AG04450 (cell line): ENCODE results near the gene TRAF3IP1. TPM values are rescaled to one million over a fixed set of nuclear protein-coding genes. Genes with fewer than 3 reads are reported as not detected.

ENCODE experiments used
- CTCF ChIA-PET: fragments of 300-600, 350-600 bp; formaldehyde crosslinking; extraction: SDS; loops from one replicate; lab custom pipeline; 2022; ENCODE audit warnings: antibody characterized with exemption, inconsistent platforms; lab: Charles Lee
- POLR2A ChIA-PET: fragments of 350-600 bp; formaldehyde crosslinking; extraction: SDS; loops from one replicate; lab custom pipeline; 2021; ENCODE audit warnings: antibody characterized with exemption, inconsistent platforms; lab: Yijun Ruan, JAX
- DNase-seq: peaks from one replicate; pipeline ENCODE4 v3.0.0-alpha.2; 2011; ENCODE audit warnings: low read depth, low spot score
- H3K27ac ChIP-seq: one replicate; pipeline ENCODE4 v1.5.1; 2012; ENCODE audit warnings: low read depth, low read length, control low read depth
- H3K27me3 ChIP-seq: one replicate; pipeline ENCODE4 v1.6.0; 2012; ENCODE audit warnings: low read length; ENCODE audit not compliant: control insufficient read depth, insufficient read depth
- H3K4me3 ChIP-seq: 2 replicates; pipeline ENCODE4 v1.5.1; 2011; ENCODE audit warnings: mild to moderate bottlenecking, low read depth, low read length, control low read depth
- H3K9me3 ChIP-seq: 2 replicates; pipeline ENCODE4 v1.5.1; 2012; ENCODE audit warnings: low read length; ENCODE audit not compliant: control insufficient read depth, insufficient read depth
- polyA plus RNA-seq: library from polyadenylated mRNA; depleted of rRNA; stranded (reverse); fragments of >200 nt; gene quantifications from 2 replicates; pipeline ENCODE4 v1.2.3, GENCODE V29; 2011
- TF ChIP-seq, protein P1 (sequence below): IDR thresholded peaks from 2 replicates; pipeline ENCODE4 v1.5.1; 2011; ENCODE audit warnings: low read depth, low read length, control low read depth, inconsistent platforms

Gene TRAF3IP1
- polyA plus RNA-seq, 1 experiment: 5.9 TPM

DNA sequence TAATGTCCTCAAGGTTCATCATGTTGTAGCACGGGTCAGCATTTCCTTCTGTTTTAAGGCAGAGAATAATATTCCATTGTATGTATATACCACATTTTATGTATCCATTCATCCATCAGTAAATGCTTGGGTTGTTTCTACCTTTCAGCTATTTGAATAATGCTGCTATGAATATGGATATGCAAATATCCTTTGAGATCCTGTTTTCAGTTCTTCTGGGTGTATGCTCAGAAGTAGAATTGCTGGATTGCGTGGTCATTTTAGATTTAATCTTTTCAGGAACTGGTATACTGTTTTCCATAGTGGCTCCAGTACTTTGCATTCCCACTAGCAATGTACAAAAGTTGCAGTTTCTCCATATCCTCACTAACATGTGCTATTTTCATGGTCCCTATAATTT lies 93.0 kb downstream of the TRAF3IP1 start:
- POLR2A ChIA-PET: no interaction called here
- DNase-seq: no peak
- Histone ChIP-seq H3K27me3 (no peaks in the 10 kb centered on the region), H3K27ac (no peak overlapping the region), H3K4me3 (no peak overlapping the region), H3K9me3 (peaks cover 12% of the 10 kb centered on the region)
- TF ChIP-seq, protein P1, sequence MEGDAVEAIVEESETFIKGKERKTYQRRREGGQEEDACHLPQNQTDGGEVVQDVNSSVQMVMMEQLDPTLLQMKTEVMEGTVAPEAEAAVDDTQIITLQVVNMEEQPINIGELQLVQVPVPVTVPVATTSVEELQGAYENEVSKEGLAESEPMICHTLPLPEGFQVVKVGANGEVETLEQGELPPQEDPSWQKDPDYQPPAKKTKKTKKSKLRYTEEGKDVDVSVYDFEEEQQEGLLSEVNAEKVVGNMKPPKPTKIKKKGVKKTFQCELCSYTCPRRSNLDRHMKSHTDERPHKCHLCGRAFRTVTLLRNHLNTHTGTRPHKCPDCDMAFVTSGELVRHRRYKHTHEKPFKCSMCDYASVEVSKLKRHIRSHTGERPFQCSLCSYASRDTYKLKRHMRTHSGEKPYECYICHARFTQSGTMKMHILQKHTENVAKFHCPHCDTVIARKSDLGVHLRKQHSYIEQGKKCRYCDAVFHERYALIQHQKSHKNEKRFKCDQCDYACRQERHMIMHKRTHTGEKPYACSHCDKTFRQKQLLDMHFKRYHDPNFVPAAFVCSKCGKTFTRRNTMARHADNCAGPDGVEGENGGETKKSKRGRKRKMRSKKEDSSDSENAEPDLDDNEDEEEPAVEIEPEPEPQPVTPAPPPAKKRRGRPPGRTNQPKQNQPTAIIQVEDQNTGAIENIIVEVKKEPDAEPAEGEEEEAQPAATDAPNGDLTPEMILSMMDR: no peak
- CTCF ChIA-PET: interaction anchor here (1.0 kb wide), 1 partner anchor 43 kb away, joined by 3 read pairs; no protein-coding TSS in a partner anchor

GRCh38 chr2:238415036-238415764 lies 94.9 kb downstream of the TRAF3IP1 start:
- ChIA-PET CTCF (no interaction called here), POLR2A (no interaction called here)
- no peak overlapping the region for H3K27ac ChIP-seq
- H3K4me3 ChIP-seq: no peak overlapping the region
- TF ChIP-seq, protein P1: no peak
- H3K9me3 ChIP-seq: peaks cover 12% of the 10 kb centered on the region
- H3K27me3 ChIP-seq: no peaks in the 10 kb centered on the region
- DNase-seq: no peak

- CTCF ChIA-PET: interaction anchor here (0.6 kb wide), 1 partner anchor 1906 kb away, joined by 4 read pairs; no protein-coding TSS in a partner anchor
- H3K27ac ChIP-seq: no peak overlapping the region
- no peaks in the 10 kb centered on the region for H3K27me3 ChIP-seq
- no peak overlapping the region for H3K4me3 ChIP-seq
- H3K9me3 ChIP-seq: peaks cover 12% of the 10 kb centered on the region
- POLR2A ChIA-PET: no interaction called here
- TF ChIP-seq, protein P1: no peak
- DNase-seq: no peak
These were observed 95.6 kb downstream of the TRAF3IP1 start for GRCh38 chr2:238415893-238416292.

GRCh38 chr2:238418196-238418998 lies 98.1 kb downstream of the TRAF3IP1 start:
- H3K9me3 ChIP-seq: peaks cover 12% of the 10 kb centered on the region
- ChIA-PET POLR2A (no interaction called here), CTCF (no interaction called here)
- TF ChIP-seq, protein P1: no peak
- H3K27me3 ChIP-seq: no peaks in the 10 kb centered on the region
- H3K27ac ChIP-seq: peak overlapping the region; percentile 61
- H3K4me3 ChIP-seq: no peak overlapping the region
- no peak for DNase-seq
